Neuron (in vitro differentiated cells): ENCODE data around the gene SLC66A3.

Experiments
- H2AFZ ChIP-seq: one replicate; pipeline ENCODE4 v1.6.1; 2013; ENCODE audit warnings: low read depth, mild to moderate bottlenecking, inconsistent platforms, low read length, moderate library complexity
- H3K27me3 ChIP-seq: one replicate; pipeline ENCODE4 v1.6.1; 2013; ENCODE audit warnings: low read length; ENCODE audit not compliant: insufficient read depth
- H3K36me3 ChIP-seq: one replicate; pipeline ENCODE4 v1.6.1; 2013; ENCODE audit warnings: low read length; ENCODE audit not compliant: insufficient read depth
- H3K4me1 ChIP-seq: one replicate; pipeline ENCODE4 v1.6.1; 2013; ENCODE audit warnings: low read length; ENCODE audit not compliant: insufficient read depth
- H3K4me3 ChIP-seq: 2 replicates; pipeline ENCODE4 v1.5.1; 2013; ENCODE audit warnings: mild to moderate bottlenecking, low read length, moderate library complexity
- H3K9me3 ChIP-seq: one replicate; pipeline ENCODE4 v1.6.1; 2013; ENCODE audit warnings: low read length

SLC66A3 gene

DNA sequence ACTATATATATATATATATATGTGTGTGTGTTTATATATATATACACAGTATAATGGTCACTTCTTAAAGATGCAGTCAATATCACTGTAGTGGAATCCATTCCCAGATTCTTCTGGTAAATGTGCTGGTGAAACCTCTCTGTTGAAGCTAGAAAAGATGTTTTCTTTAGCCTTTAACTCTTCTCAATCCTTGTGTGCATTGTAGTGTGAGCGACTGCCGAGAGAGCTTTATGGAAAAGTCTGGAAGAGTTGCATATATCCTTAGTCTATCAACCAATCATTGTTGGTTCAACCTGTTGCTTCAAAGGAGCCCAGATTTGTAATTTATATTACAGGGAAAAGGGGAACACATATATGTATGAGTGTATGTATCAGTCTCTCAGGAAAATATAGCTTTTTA is 27.7 kb downstream of the SLC66A3 start:
- Histone ChIP-seq H3K9me3 (no peaks in the 10 kb centered on the region), H3K36me3 (peaks cover 39% of the 10 kb centered on the region)

DNA sequence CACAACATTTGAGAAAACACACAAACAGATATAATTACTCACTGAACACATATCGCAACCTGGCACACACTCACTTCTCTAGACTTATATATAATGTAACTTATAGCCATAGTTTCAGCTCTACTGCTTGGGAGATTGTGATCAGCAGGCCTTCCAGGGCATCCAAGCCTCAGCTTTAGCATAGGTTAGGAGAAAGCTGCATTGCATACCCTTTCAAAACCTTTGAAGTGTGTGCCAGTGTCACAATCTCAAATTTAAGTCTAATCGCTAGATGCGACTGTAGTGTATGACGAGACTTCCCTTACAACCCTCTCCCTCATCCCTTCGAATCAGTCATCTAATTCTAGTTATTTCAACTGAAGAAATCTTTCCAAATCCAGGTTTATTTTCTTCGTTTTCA is 30.9 kb downstream of the SLC66A3 start:
- Histone ChIP-seq H3K4me3 (no peak overlapping the region), H3K36me3 (peaks cover 51% of the 10 kb centered on the region), H3K9me3 (no peaks in the 10 kb centered on the region), H2AFZ (no peak overlapping the region), H3K4me1 (no peaks in the 10 kb centered on the region), H3K27me3 (no peaks in the 10 kb centered on the region)

More for the DNA sequence above, 27.7 kb downstream of the SLC66A3 start:
- Histone ChIP-seq H3K4me3 (no peak overlapping the region), H3K4me1 (no peaks in the 10 kb centered on the region), H3K27me3 (no peaks in the 10 kb centered on the region), H2AFZ (no peak overlapping the region)

DNA sequence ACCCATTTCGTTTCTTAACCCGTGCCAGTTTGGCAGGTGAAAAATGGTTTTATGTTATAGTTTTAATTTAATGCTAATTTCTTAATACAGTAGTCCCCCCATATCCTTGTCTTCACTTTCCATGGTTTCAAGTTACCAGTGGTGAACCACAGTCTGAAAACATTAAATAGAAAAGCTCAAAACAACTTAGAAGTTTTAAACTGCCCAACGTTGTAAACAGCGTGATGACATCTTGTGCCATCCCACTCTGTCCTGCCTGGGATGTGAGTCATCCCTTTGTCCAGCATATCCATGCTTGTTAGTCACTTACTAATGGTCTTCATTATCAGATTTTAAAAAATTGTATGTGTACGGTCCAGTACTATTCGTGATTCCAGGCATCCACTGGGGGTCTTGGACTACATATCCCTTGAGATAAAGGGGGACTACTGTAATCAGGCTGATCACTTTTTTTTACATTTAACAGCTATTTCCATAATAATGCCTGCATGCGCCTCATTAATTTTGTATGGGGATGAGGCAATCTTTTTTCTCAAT is 31.9 kb downstream of the SLC66A3 start:
- Histone ChIP-seq H3K4me3 (no peak overlapping the region), H3K4me1 (no peaks in the 10 kb centered on the region), H3K36me3 (peaks cover 48% of the 10 kb centered on the region), H2AFZ (no peak overlapping the region), H3K9me3 (no peaks in the 10 kb centered on the region), H3K27me3 (no peaks in the 10 kb centered on the region)

DNA sequence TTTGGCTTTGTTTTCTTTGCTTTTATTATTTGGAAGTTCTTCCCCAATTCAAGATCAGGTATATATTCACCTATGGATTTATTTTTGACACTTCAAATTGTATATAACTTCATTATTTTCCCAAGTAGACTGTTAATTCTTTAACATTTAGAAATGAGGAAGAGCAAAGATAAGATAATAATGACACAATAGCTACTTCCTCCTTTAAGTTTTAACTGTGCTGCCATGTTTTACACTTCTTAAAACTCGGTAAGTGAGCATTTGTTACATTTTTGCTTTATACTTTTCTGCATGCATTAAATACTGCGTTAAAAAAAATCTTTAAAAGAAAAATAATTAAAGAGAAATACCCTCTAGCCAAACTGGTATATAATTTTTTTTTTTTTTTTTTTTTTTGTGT is 32.5 kb downstream of the SLC66A3 start:
- Histone ChIP-seq H3K4me3 (no peak overlapping the region), H3K4me1 (no peaks in the 10 kb centered on the region), H3K9me3 (no peaks in the 10 kb centered on the region), H3K36me3 (peaks cover 49% of the 10 kb centered on the region), H2AFZ (no peak overlapping the region), H3K27me3 (no peaks in the 10 kb centered on the region)

DNA sequence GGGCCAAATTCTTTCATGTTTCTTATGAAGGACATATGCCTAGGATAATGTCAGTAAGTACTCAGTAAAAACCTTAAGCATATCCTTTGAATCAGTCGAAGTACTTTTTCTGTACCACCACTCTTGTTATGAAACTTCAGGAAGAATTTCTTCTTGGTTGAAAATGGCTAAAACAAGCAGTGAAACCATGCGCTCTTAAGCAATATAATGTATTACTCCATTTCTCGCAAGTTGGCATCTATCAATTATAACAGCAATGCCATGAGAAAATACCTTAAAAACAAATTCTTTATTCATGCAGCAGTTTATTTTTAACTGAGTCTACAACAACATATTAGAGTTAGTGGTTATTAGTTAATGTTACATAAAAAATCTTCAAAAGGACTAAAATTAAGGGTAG is 41.0 kb downstream of the SLC66A3 start:
- no peaks in the 10 kb centered on the region for H3K27me3 ChIP-seq
- H3K4me3 ChIP-seq: no peak overlapping the region
- peaks cover 84% of the 10 kb centered on the region for H3K36me3 ChIP-seq
- no peaks in the 10 kb centered on the region for H3K9me3 ChIP-seq
- H3K4me1 ChIP-seq: no peaks in the 10 kb centered on the region
- H2AFZ ChIP-seq: no peak overlapping the region

DNA sequence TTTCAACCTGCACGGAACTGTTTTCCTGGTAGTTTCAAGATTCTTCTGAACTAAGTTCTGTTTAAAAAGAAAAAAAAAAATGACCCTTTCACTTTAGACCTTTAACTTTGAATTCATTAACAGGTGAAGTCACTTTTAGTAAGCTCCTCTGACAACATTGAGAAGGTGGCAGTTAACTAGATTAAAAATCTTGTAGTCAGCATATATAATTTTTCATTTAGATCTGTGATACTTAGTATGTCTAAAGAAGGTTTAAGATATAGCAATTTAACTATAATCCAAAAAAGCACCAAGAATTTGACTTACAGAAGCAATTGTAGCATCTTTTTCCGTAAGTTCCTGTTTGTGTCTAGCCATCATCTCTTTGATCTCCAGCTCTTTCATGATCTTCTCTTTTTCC is 45.4 kb downstream of the SLC66A3 start:
- H2AFZ ChIP-seq: no peak overlapping the region
- H3K4me1 ChIP-seq: no peaks in the 10 kb centered on the region
- H3K36me3 ChIP-seq: peaks cover 83% of the 10 kb centered on the region
- no peak overlapping the region for H3K4me3 ChIP-seq
- no peaks in the 10 kb centered on the region for H3K9me3 ChIP-seq
- H3K27me3 ChIP-seq: no peaks in the 10 kb centered on the region

DNA sequence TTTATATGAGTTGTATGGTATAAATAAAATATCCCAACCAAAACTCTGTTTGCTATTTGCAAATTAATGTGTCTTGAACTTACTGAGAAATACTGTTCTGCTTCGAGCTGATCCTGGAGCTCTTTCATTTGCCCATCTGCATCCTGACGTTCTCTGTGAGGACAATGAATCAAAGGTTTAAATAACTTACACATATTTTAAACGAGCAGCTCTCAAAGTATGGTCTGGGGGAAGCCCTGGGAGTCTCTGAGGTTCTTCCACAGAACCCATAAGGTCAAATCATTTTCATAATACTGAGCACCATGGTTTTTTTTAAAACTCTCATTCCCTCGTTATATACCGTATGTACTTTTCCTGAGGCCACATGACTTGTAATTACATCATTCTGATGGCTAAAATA is 46.7 kb downstream of the SLC66A3 start:
- Histone ChIP-seq H3K9me3 (no peaks in the 10 kb centered on the region), H3K27me3 (no peaks in the 10 kb centered on the region), H3K4me1 (no peaks in the 10 kb centered on the region), H3K36me3 (peaks cover 76% of the 10 kb centered on the region), H3K4me3 (no peak overlapping the region), H2AFZ (no peak overlapping the region)

DNA sequence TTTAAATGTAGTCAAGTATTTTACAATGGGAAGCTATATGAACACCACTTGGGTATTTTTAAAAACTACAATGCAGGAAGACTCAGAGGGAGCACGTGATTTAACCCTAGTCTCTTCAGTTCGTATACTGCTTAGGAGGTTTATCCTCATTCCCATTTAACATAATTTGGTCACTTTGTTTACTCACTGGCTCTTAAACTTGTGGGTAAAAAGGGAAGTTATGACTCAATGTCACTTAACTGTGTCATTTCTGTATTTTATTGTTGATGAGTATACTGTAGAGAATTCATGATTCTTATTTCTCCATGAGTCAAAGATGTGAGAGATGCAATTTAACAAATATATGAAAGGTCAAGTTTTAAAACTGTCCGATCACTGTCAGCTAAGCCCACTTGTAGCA is 48.2 kb downstream of the SLC66A3 start:
- no peaks in the 10 kb centered on the region for H3K9me3 ChIP-seq
- no peaks in the 10 kb centered on the region for H3K27me3 ChIP-seq
- no peaks in the 10 kb centered on the region for H3K4me1 ChIP-seq
- H3K4me3 ChIP-seq: no peak overlapping the region
- no peak overlapping the region for H2AFZ ChIP-seq
- H3K36me3 ChIP-seq: peaks cover 73% of the 10 kb centered on the region

DNA sequence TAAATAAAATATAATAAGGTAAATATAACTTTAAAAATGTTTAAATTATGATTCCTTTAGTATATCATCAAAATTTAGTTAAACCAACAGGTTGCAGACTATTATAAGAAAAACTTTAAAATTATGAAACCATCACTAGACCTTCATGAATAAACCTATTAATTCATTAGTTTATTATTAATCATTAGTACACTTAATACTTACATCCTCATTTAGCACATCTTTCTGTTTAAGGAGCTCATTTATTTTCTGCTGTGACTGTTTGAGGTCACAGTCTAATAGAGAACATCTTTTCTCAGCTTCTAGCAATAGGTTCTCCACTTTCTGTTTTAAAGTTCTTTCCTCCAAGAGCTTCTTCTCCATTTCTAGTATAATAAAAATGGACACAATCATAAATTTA is 52.8 kb downstream of the SLC66A3 start:
- H3K4me3 ChIP-seq: no peak overlapping the region
- no peak overlapping the region for H2AFZ ChIP-seq
- H3K36me3 ChIP-seq: peaks cover 70% of the 10 kb centered on the region
- no peaks in the 10 kb centered on the region for H3K9me3 ChIP-seq
- H3K27me3 ChIP-seq: no peaks in the 10 kb centered on the region
- no peaks in the 10 kb centered on the region for H3K4me1 ChIP-seq

DNA sequence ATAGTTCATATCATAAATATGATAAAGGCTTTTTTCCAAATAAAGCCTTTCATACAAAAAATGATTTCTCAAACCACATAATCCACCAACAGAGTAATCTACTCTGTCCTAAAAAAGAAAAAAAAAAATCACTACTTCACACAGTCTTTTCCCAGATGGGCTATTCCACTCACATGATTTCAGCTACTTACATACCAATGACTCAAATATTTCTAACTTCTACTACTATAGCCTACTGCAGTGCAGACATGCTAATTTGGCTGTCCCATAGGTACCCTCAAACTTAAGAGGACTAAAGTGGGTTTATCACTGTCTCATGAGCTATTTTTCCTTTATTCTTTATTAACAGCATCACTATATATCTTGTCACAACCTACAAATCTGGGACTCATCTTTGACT is 57.4 kb downstream of the SLC66A3 start:
- H2AFZ ChIP-seq: no peak overlapping the region
- peaks cover 2% of the 10 kb centered on the region for H3K9me3 ChIP-seq
- no peaks in the 10 kb centered on the region for H3K4me1 ChIP-seq
- H3K36me3 ChIP-seq: peaks cover 79% of the 10 kb centered on the region
- no peaks in the 10 kb centered on the region for H3K27me3 ChIP-seq
- H3K4me3 ChIP-seq: no peak overlapping the region

DNA sequence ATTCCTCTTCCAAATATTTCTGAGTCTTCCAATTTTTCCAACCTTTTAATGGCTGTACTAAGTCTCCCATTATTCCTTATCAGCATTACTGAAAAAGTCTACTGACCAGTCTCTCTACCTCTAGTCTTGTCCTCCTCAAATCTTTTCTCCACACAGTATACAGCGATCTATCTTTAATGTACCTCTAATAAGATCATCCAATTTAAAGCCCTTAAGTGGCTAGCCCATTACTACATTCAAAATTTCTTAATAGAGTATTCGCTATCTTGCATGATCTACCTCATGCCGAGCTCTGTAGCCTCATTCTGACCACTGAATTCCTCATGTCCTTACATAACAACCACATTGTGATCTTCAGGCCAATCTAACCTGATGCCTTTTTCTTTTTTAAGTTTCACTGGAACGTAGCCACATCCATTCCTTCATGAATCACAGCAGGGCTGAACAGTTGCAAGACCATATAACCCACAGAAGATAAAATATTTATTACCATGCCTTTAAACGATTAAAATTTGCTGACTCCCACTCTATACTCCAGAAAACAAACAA is 57.9 kb downstream of the SLC66A3 start:
- no peaks in the 10 kb centered on the region for H3K27me3 ChIP-seq
- H3K36me3 ChIP-seq: peaks cover 82% of the 10 kb centered on the region
- H2AFZ ChIP-seq: no peak overlapping the region
- H3K9me3 ChIP-seq: peaks cover 2% of the 10 kb centered on the region
- no peaks in the 10 kb centered on the region for H3K4me1 ChIP-seq
- no peak overlapping the region for H3K4me3 ChIP-seq

DNA sequence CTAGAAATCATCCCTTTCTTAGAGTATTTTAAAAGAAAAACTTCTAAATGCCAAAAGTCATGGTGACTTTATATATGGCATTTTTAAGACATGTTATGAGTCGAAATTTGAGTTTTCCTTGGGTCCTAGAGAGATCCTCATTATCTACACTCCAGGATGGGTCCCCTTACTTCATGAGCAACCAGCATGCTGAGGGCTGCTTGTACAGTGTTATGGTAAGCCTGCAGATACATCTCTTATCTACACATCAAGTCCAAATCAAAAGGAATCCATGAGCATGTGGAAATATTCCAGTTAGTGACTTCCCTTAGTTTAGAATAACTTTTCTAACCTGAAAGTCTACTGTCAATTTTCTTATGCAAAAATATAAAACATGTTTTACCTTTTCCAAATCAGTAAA is 58.7 kb downstream of the SLC66A3 start:
- Histone ChIP-seq H3K4me3 (no peak overlapping the region), H3K4me1 (no peaks in the 10 kb centered on the region), H3K27me3 (no peaks in the 10 kb centered on the region), H3K9me3 (peaks cover 2% of the 10 kb centered on the region), H3K36me3 (peaks cover 85% of the 10 kb centered on the region), H2AFZ (no peak overlapping the region)

DNA sequence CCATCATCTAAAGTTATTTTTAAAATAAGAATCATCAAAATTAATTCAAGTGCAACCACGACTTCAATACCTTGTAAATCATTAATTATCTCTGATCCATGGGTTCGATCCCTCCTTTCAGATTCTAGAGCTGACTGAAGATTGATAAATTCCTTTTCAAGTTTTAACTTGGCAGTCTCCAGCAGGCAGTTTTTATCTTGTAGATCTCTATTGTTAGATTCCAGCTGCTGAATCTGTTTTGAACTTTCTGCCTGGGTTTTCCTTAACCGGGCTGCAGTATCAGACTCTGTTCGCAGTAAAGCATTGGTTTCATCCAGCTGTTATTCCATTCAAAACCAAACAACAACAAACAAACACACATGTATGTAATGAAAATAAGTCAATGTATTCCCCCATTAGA is 59.5 kb downstream of the SLC66A3 start:
- Histone ChIP-seq H2AFZ (no peak overlapping the region), H3K4me3 (no peak overlapping the region), H3K9me3 (peaks cover 2% of the 10 kb centered on the region), H3K36me3 (peaks cover 82% of the 10 kb centered on the region), H3K27me3 (no peaks in the 10 kb centered on the region), H3K4me1 (no peaks in the 10 kb centered on the region)

DNA sequence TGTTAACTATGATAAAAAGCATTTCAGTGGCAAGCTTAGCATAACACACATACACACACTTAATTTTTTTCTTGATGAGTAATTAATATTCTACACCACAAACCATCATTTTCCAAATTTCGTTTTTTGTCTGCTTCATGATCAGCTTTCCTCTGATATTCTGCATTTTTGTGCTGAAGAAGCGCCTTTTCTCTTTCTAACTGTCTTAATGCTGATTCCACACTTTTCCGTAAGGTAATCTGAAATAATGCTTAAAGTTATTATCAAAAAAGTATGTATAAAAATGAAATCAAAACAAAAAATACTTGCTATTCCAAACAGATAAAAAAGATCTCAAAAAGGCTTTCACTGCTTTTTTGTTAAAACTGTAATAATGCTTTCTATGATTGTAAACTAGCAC is 60.1 kb downstream of the SLC66A3 start:
- no peak overlapping the region for H3K4me3 ChIP-seq
- peaks cover 80% of the 10 kb centered on the region for H3K36me3 ChIP-seq
- peaks cover 2% of the 10 kb centered on the region for H3K9me3 ChIP-seq
- no peaks in the 10 kb centered on the region for H3K4me1 ChIP-seq
- no peaks in the 10 kb centered on the region for H3K27me3 ChIP-seq
- no peak overlapping the region for H2AFZ ChIP-seq
